HFF-Myc (cell line): Measurements from ENCODE around the gene SDHAF1.
A peak's percentile ranks its signal among the peaks of the same experiment; 100 is the strongest.

ENCODE experiments used
- DNase-seq: peaks from one replicate; pipeline ENCODE4 v3.0.0-alpha.2; 2011; ENCODE audit warnings: low read depth; ENCODE audit errors: extremely low read depth
- H3K4me3 ChIP-seq: replicated peaks from 2 replicates; pipeline ENCODE4 v1.5.1; 2011; ENCODE audit warnings: low read depth, mild to moderate bottlenecking, control low read depth, low read length
- TF ChIP-seq, protein P1 (sequence below): IDR thresholded peaks from 2 replicates; pipeline ENCODE4 v1.5.1; 2012; ENCODE audit warnings: mild to moderate bottlenecking, low read depth, low read length, control low read depth; ENCODE audit errors: missing control alignments

SDHAF1 gene

DNA sequence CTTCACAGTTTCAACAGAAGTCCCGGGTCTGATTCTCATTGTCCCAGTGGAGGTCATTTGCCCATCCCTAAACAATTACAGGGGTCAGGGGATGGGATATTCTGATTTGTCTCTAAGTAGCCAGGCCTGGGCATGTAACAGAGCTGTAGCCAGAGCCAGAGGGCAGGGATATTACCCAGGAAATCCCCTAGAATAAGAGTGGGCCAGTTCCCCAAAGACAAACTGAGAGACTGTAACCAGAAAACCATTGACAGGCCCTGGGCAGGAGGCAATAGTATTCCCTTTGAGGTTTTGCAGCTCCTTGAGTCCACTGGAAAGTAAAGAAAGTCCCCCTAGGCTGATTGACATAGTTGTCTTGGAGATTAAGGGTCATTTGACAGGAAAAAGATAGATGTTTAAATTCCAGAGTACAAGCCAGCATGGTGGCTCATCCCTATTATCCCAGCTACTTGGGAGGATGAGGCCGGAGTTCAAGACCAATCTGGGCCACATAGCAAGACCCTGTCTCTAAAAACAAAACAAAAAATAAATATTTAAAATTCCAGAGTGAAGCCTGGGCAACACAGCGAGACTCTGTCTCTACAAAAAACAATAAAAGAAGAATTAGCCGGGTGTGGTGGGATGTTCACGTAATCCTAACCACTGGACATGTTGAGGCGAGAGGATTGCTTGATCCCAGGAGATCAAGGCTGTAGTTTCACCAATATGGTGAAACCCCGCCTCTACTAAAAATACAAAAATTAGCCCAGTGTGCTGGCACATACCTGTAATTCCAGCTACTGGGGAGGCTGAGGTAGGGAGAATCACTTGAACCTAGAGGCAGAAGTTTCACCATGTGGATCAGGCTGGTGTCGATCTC, 1.9 kb upstream of the SDHAF1 start:
- H3K4me3 ChIP-seq, result no peak overlapping the region
- TF ChIP-seq, protein P1, sequence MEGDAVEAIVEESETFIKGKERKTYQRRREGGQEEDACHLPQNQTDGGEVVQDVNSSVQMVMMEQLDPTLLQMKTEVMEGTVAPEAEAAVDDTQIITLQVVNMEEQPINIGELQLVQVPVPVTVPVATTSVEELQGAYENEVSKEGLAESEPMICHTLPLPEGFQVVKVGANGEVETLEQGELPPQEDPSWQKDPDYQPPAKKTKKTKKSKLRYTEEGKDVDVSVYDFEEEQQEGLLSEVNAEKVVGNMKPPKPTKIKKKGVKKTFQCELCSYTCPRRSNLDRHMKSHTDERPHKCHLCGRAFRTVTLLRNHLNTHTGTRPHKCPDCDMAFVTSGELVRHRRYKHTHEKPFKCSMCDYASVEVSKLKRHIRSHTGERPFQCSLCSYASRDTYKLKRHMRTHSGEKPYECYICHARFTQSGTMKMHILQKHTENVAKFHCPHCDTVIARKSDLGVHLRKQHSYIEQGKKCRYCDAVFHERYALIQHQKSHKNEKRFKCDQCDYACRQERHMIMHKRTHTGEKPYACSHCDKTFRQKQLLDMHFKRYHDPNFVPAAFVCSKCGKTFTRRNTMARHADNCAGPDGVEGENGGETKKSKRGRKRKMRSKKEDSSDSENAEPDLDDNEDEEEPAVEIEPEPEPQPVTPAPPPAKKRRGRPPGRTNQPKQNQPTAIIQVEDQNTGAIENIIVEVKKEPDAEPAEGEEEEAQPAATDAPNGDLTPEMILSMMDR, result no peak
- no peak for DNase-seq

- DNase-seq, result no peak
- peak overlapping the region; percentile 68; the same call in 1 of the 2 replicates for H3K4me3 ChIP-seq
- TF ChIP-seq, protein P1, result no peak
Observed at GRCh38 chr19:35993923-35994598, 927 bp upstream of the SDHAF1 start.

GRCh38 chr19:35996777-35997176, 1.8 kb downstream of the SDHAF1 start:
- no peak for DNase-seq
- H3K4me3 ChIP-seq, result no peak overlapping the region
- TF ChIP-seq, protein P1, result no peak

DNA sequence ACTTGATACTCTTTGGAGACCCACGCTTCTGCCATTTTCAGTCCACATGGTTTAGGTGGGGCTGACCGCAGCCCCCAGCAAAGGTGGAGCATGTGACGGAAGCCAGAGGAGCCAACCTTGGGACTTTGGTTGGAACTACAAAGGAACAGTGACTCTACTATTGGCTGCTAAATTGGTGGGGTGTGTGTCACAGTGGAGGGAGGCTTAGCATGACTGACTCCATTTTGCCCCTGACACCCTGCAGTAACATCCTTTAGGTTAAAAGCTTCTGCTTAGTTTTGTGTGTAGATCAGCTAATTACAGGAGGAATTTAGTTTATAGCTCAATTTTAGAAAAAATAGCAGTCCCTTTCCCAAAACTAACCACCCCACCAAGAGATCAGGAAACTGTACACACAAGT, 6.6 kb downstream of the SDHAF1 start:
- TF ChIP-seq, protein P1, result no peak
- DNase-seq, result no peak
- H3K4me3 ChIP-seq, result no peak overlapping the region

- TF ChIP-seq, protein P1, result no peak
- H3K4me3 ChIP-seq, result no peak overlapping the region
- DNase-seq, result no peak
Observed at GRCh38 chr19:36003284-36003683, 8.3 kb downstream of the SDHAF1 start.

- H3K4me3 ChIP-seq, result no peak overlapping the region
- no peak for DNase-seq
- TF ChIP-seq, protein P1, result no peak
Observed at GRCh38 chr19:36006955-36007354, 12.0 kb downstream of the SDHAF1 start.
